HL-60 (cell line): ENCODE results near the gene ZNF444.

Experiments
- DNase-seq, 2 experiments: peaks; one replicate each; pipeline ENCODE4 v3.0.0-alpha.2; 2010 to 2020; ENCODE audit warnings: low read depth in 1 of 2, low spot score in 1 of 2
- H3K27ac ChIP-seq: fragments of 250-450 bp; sonication (Bioruptor Pico); replicated peaks from 2 replicates; pipeline ENCODE4 v1.5.1; 2020; ENCODE audit warnings: mild to moderate bottlenecking, moderate library complexity
- H3K27me3 ChIP-seq: fragments of 250-450 bp; sonication (Bioruptor Pico); 2 replicates; pipeline ENCODE4 v1.5.1; 2021; ENCODE audit warnings: mild to moderate bottlenecking, moderate library complexity; ENCODE audit not compliant: insufficient read depth, poor library complexity, severe bottlenecking
- H3K4me3 ChIP-seq: replicated peaks from 2 replicates; pipeline ENCODE4 v1.5.1; 2011; ENCODE audit warnings: mild to moderate bottlenecking, control low read depth, low read length; ENCODE audit not compliant: insufficient read depth
- CTCF ChIP-seq: IDR thresholded peaks from one replicate; pipeline ENCODE4 v1.5.1; 2011; ENCODE audit warnings: low read length, control low read depth, inconsistent platforms; ENCODE audit not compliant: insufficient read depth
- GABPA ChIP-seq: IDR thresholded peaks from 2 replicates; pipeline ENCODE4 v1.6.1; 2012; ENCODE audit warnings: low read depth
- POLR2AphosphoS5 ChIP-seq: IDR thresholded peaks from 2 replicates; pipeline ENCODE4 v1.6.1; 2012; ENCODE audit warnings: low read depth
- SPI1 ChIP-seq: IDR thresholded peaks from 2 replicates; pipeline ENCODE4 v1.6.1; 2012; ENCODE audit warnings: low read depth, mild to moderate bottlenecking, borderline replicate concordance
- TF ChIP-seq, protein P1 (sequence below): IDR thresholded peaks from 2 replicates; pipeline ENCODE4 v1.6.1; 2012; ENCODE audit warnings: low read depth; ENCODE audit not compliant: insufficient replicate concordance

ZNF444 gene

DNA sequence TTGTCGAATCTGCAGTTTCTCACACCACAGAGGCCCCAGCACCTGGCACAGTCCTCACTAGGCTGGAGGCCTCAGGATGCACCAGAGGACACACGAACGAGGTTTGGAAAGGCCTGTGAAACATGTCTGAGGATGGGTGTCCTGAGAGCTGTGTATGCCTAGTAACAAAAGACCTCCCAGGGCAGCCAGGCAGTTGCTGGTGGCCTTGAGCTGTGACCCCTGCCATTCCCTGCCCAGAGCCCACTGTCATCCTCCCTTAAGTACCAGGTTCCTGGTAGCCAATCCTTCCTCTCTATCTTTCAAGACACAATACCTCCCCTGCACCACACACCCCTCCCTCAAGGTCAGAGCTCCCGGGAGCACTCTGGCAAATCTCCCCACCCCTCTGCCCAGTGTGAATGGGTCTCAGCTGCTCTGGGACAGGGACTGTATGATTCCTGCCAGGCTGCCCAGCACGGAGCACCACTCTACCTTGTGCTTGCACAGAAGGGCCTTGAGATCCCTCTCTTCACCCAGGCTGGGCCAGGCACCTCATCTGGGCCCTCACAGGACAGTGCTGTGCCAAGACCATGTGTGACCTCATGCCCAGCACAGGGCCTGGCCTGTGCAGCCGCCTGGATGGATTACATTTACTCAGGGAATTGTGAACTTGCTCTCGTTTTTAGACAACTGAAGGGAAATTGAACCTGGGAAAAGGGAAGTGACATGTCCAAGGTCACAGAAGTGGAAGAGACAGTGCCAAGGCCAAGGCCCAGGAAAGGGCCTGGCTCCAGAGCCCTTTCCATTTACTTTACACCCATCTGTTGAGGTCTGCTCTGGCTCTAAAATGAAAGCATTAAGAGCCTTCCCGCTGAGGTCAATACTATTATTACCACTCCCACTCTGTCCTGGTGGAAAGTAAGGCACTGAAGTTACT lies 22.2 kb upstream of the ZNF444 start:
- no peaks in the 10 kb centered on the region for H3K27me3 ChIP-seq
- H3K27ac ChIP-seq, result peak overlapping the region; percentile 94
- peak overlapping the region; percentile 70 for H3K4me3 ChIP-seq
- no peak for DNase-seq
- no peak for TF ChIP-seq POLR2AphosphoS5
- TF ChIP-seq SPI1, result peak; percentile 81

DNA sequence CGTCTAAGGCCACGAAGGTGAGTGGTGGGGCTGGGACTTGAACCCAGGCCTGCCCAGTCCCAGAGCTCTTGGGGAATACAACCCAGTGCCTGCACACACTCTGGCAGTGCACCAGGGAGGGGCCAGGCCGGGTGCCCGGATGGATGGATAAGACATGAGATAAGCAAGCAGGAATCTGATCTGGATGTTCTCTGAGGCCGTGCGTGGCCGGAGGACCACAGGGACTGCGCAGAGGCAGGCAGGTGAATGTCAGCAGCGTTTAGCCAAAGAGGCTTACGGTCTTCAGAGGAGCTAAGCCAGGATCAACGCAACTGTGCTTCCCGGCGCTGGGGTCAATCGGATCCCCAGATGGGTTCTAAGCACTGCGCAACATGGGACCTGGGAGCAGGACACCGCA lies 21.5 kb upstream of the ZNF444 start:
- Histone ChIP-seq H3K27me3 (no peaks in the 10 kb centered on the region), H3K27ac (peak overlapping the region; percentile 94), H3K4me3 (peak overlapping the region; percentile 70)
- TF ChIP-seq, protein P1, sequence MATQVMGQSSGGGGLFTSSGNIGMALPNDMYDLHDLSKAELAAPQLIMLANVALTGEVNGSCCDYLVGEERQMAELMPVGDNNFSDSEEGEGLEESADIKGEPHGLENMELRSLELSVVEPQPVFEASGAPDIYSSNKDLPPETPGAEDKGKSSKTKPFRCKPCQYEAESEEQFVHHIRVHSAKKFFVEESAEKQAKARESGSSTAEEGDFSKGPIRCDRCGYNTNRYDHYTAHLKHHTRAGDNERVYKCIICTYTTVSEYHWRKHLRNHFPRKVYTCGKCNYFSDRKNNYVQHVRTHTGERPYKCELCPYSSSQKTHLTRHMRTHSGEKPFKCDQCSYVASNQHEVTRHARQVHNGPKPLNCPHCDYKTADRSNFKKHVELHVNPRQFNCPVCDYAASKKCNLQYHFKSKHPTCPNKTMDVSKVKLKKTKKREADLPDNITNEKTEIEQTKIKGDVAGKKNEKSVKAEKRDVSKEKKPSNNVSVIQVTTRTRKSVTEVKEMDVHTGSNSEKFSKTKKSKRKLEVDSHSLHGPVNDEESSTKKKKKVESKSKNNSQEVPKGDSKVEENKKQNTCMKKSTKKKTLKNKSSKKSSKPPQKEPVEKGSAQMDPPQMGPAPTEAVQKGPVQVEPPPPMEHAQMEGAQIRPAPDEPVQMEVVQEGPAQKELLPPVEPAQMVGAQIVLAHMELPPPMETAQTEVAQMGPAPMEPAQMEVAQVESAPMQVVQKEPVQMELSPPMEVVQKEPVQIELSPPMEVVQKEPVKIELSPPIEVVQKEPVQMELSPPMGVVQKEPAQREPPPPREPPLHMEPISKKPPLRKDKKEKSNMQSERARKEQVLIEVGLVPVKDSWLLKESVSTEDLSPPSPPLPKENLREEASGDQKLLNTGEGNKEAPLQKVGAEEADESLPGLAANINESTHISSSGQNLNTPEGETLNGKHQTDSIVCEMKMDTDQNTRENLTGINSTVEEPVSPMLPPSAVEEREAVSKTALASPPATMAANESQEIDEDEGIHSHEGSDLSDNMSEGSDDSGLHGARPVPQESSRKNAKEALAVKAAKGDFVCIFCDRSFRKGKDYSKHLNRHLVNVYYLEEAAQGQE, result no peak
- TF ChIP-seq GABPA, result no peak
- no peak for TF ChIP-seq SPI1
- no peak for TF ChIP-seq POLR2AphosphoS5
- no peak for TF ChIP-seq CTCF
- DNase-seq, result peak in 1 of 2 experiments; percentile 20

DNA sequence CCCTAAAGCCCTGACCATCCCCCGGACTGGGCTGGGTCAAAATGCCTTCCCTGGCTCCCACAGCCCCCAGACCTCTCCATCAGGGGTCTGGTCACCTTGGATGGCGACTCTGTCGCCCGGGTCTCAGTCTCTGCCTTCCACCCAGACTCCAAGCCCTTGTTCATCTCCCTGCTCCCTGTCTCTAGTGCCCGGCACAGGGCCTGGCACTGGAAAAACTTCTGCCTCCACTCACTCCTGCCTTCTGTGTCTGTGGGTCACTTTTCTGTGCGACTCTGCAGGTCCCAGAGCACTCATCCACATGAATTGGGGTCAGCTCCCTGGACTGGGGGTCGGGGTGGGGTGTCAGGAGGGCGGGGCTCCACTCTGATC lies 21.1 kb upstream of the ZNF444 start:
- no peak for DNase-seq
- Histone ChIP-seq H3K27me3 (no peaks in the 10 kb centered on the region), H3K4me3 (peak overlapping the region; percentile 70), H3K27ac (peak overlapping the region; percentile 94)
- TF ChIP-seq, protein P1, result no peak
- no peak for TF ChIP-seq SPI1
- no peak for TF ChIP-seq CTCF
- no peak for TF ChIP-seq POLR2AphosphoS5
- TF ChIP-seq GABPA, result no peak

- no peaks in the 10 kb centered on the region for H3K27me3 ChIP-seq
- DNase-seq, result peak; percentile 86 to 88
- peak overlapping the region; percentile 70 for H3K4me3 ChIP-seq
- H3K27ac ChIP-seq, result peak overlapping the region; percentile 94
- 0 out of 2 replicates have a peak, but pooled peaks have one; percentile 54 for TF ChIP-seq GABPA
- TF ChIP-seq POLR2AphosphoS5, result peak; percentile 83
- peak; percentile 73 for TF ChIP-seq SPI1
- TF ChIP-seq CTCF, result no peak
- TF ChIP-seq, protein P1, result no peak
Measured at GRCh38 chr19:56120371-56121179, 20.5 kb upstream of the ZNF444 start.
